Measurements from ENCODE around the gene PFDN5. TPM values are rescaled to one million over a fixed set of nuclear protein-coding genes. Genes with fewer than 3 reads are reported as not detected.

The PFDN5 gene
- total and polyA plus RNA-seq, 10 of the 15 experiments (the other 5 are each of a cell fraction or from before 2014, with no cell fraction given), result 300 to 1,596 (median 495) TPM

DNA sequence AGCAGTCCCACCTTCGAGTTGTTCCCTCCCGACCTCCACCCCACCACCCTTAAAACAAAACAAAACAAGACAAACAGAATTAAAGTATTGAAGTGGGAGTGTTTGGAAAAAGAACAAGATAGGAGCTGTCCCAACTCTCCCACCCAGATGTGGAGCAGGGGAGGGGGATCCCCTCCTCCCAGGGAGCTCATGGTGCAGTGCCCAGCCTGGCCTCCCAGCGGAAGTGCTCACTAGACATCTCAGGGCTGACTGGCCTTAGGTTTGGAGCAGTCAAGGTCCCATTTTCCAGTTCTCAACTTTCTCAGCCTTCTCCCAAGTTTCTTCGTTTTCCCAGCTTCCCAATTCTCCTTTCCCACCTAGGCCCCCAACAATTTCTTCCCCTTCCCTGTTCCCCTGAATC, 37.9 kb downstream of the PFDN5 start:
- Histone ChIP-seq H3K9me3 (replicated peaks; ENCODE audit: control insufficient read depth, insufficient read depth, low read length) (no peaks in the 10 kb centered on the region), H3K27me3 (replicated peaks in 1 of 2; ENCODE audit: control insufficient read depth in 2 of 2, insufficient read depth in 2 of 2, low read length in 1 of 2) (peaks cover 3 to 4% of the 10 kb centered on the region in 2 experiments), H2AFZ (ENCODE audit: control insufficient read depth, low read depth, low read length) (no peak overlapping the region), H3K27ac (ENCODE audit: control insufficient read depth, insufficient read depth) (no peak overlapping the region), H3K79me2 (ENCODE audit: control insufficient read depth, insufficient read depth, low read length) (no peaks in the 10 kb centered on the region), H4K20me1 (ENCODE audit: control insufficient read depth, insufficient read depth) (no peaks in the 10 kb centered on the region), H3K4me1 (ENCODE audit: control insufficient read depth, insufficient read depth, low read length) (peaks cover 5% of the 10 kb centered on the region; the same call in 1 of the 2 replicates), H3K36me3 (ENCODE audit: control insufficient read depth in 2 of 2, insufficient read depth in 2 of 2, low read length in 1 of 2) (no peaks in the 10 kb centered on the region), H3K9ac (ENCODE audit: control insufficient read depth, insufficient read depth, low read length) (no peak overlapping the region), H3K4me2 (ENCODE audit: control insufficient read depth, insufficient read depth) (no peak overlapping the region), H3K4me3 (no peak overlapping the region)
- FAIRE-seq, result no peak
- CTCF ChIA-PET, result interaction anchor here (1.0 to 4.9 kb wide), 5 partner anchors 8 to 88 kb away, joined by 4 to 30 read pairs (median 9); partner anchors contain the start of gene AAAS
- SMC1A ChIA-PET (ENCODE audit: uncharacterized antibody, unreplicated experiment), result interaction anchor here (0.9 to 1.1 kb wide), 3 partner anchors 11 to 121 kb away, joined by 3 to 4 read pairs (median 3); no protein-coding TSS in a partner anchor
- TF ChIP-seq CBX5 (IDR thresholded peaks at IDR 0.05; ENCODE audit: low read depth) (no peak), ESRRA (IDR thresholded peaks at IDR 0.05; ENCODE audit: low read length) (no peak), SMARCA5 (IDR thresholded peaks at IDR 0.05) (no peak), BACH1 (IDR thresholded peaks at IDR 0.05; ENCODE audit: borderline replicate concordance) (no peak)
- in situ Hi-C loops (cut with MboI) (no loop called here), intact Hi-C loops (cut with micrococcal nuclease; ENCODE audit: unreplicated experiment) (no loop called here)
- RAD21 ChIA-PET (ENCODE audit: unreplicated experiment), result interaction anchor here (0.9 kb wide), 1 partner anchor 176 kb away, joined by 3 read pairs; no protein-coding TSS in a partner anchor
- no peak for DNase-seq (ENCODE audit: low read depth, low spot score)
- POLR2A ChIA-PET, result interaction anchor here (1.1 to 1.2 kb wide), 2 partner anchors 10 to 133 kb away, joined by 3 read pairs; no protein-coding TSS in a partner anchor
- ATAC-seq, result no peak
- 66% methylated on average over 4 of the region's 4 CpGs for WGBS (ENCODE audit: insufficient coverage, insufficient replicate concordance, low lambda C conversion rate, missing lambda C conversion rate)
- BruUV-seq (replicated peaks), result no TSS peak

- 11% methylated on average over 7 of the region's 7 CpGs for WGBS (ENCODE audit: insufficient coverage, insufficient replicate concordance, low lambda C conversion rate, missing lambda C conversion rate)
- CTCF ChIA-PET, result interaction anchor here (1.0 to 4.9 kb wide), 5 partner anchors 9 to 87 kb away, joined by 4 to 30 read pairs (median 9); partner anchors contain the start of gene AAAS
Observed at GRCh38 chr12:53333845-53334244, 38.5 kb downstream of the PFDN5 start.

More at GRCh38 chr12:53333845-53334244, 38.5 kb downstream of the PFDN5 start:
- Histone ChIP-seq H3K4me3 (no peak overlapping the region), H3K27me3 (replicated peaks in 1 of 2; ENCODE audit: control insufficient read depth in 2 of 2, insufficient read depth in 2 of 2, low read length in 1 of 2) (peaks cover 3 to 5% of the 10 kb centered on the region in 2 experiments), H3K79me2 (ENCODE audit: control insufficient read depth, insufficient read depth, low read length) (no peaks in the 10 kb centered on the region), H3K36me3 (ENCODE audit: control insufficient read depth in 2 of 2, insufficient read depth in 2 of 2, low read length in 1 of 2) (no peaks in the 10 kb centered on the region), H3K4me1 (ENCODE audit: control insufficient read depth, insufficient read depth, low read length) (peaks cover 5% of the 10 kb centered on the region; the same call in 1 of the 2 replicates), H3K9ac (ENCODE audit: control insufficient read depth, insufficient read depth, low read length) (no peak overlapping the region), H3K9me3 (replicated peaks; ENCODE audit: control insufficient read depth, insufficient read depth, low read length) (no peaks in the 10 kb centered on the region), H4K20me1 (ENCODE audit: control insufficient read depth, insufficient read depth) (no peaks in the 10 kb centered on the region), H2AFZ (ENCODE audit: control insufficient read depth, low read depth, low read length) (no peak overlapping the region), H3K27ac (ENCODE audit: control insufficient read depth, insufficient read depth) (no peak overlapping the region), H3K4me2 (ENCODE audit: control insufficient read depth, insufficient read depth) (no peak overlapping the region)
- in situ Hi-C loops (cut with MboI), result no loop called here
- SMC1A ChIA-PET (ENCODE audit: uncharacterized antibody, unreplicated experiment), result interaction anchor here (0.9 to 1.1 kb wide), 3 partner anchors 11 to 121 kb away, joined by 3 to 4 read pairs (median 3); no protein-coding TSS in a partner anchor
- RAD21 ChIA-PET (ENCODE audit: unreplicated experiment), result interaction anchor here (0.9 kb wide), 1 partner anchor 175 kb away, joined by 3 read pairs; no protein-coding TSS in a partner anchor
- no peak for ATAC-seq
- intact Hi-C loops (cut with micrococcal nuclease; ENCODE audit: unreplicated experiment), result no loop called here
- POLR2A ChIA-PET, result interaction anchor here (1.1 to 1.2 kb wide), 2 partner anchors 10 to 133 kb away, joined by 3 read pairs; no protein-coding TSS in a partner anchor
- no TSS peak for BruUV-seq (replicated peaks)
- TF ChIP-seq CHD4 (IDR thresholded peaks at IDR 0.05) (no peak), IRF3 (IDR thresholded peaks at IDR 0.05) (no peak)
- DNase-seq (ENCODE audit: low read depth, low spot score), result no peak
- no peak for FAIRE-seq

Data from GM12878 (cell line).